ENCODE measurements around the gene GABRR2.

Gene GABRR2

GRCh38 chr6:89290401-89291155, 24.5 kb downstream of the GABRR2 start:
- no peak for DNase-seq

- no peak for DNase-seq
Measured at GRCh38 chr6:89289710-89290109, 25.4 kb downstream of the GABRR2 start.

DNA sequence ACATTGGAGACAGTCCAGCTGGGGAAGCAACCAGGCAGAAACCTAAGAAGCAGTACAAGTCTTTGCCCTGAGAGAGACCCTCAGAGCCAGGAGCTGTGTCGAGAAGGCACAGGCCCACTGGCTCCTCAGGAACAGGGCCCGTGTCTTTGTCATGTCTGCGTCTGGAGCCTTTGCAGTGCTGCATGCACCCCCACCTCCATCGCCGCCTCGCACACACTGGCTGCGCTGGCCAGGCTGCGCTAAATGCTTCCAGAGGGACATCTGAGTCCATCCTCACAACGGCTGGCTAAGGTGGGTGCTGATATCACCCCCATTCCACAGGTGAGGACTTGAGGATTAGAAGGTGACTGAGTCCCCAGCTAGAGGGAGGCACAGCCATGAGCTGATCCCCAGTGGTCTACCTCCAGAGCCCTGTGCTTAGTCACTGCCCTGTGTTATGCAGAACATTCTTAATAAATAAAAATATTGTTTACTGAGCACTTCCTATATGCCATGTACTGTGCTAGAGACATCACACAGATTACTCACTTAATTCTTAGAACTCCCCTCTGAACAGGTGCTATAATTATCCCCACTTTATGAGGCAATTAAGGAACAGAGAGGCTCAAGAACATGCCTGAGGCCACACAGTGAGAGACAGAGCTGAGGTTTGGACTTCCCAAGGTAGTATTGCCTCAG, 27.6 kb downstream of the GABRR2 start:
- DNase-seq: no peak

- no peak for DNase-seq
Measured at GRCh38 chr6:89286516-89286915, 28.6 kb downstream of the GABRR2 start.

DNA sequence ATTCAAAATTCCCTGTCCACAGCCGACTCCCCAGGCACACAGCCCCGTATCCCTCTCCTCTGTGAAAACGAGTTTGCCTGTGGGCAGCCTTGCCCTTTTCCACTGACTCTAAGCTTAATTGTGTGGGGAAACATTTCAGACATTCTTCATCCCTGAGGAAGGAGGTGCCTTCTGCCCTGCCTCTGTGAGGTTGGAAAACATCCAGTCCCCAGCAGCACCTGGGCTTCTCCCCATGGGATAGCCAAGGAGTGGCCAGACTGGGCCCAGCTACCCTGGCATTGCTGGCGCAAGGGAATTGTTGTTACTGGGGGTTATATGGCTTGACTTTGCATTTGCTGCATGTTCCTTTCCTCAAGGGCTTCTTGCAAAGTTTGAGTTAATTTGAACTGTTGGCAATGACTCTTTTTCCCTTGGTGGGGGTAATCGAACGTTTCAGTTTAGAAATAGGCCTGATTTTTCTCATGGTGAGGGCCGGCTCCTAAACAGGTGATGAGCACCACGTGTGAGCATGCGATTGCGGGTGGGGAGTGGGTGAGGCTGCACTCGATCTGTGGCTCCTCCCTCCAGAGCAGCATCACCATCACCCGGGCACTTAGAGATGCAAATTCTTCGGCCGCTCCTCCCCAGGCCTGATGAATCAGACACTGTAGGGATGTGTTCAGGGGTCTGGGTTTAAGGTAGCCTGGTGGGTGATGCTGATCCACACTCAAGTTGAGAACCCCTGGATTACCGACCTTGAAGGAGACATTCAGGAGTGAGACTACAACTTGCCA, 29.9 kb downstream of the GABRR2 start:
- DNase-seq: no peak

GRCh38 chr6:89284081-89284480, 31.0 kb downstream of the GABRR2 start:
- no peak for DNase-seq

GRCh38 chr6:89282749-89283148, 32.4 kb downstream of the GABRR2 start:
- DNase-seq: no peak

DNA sequence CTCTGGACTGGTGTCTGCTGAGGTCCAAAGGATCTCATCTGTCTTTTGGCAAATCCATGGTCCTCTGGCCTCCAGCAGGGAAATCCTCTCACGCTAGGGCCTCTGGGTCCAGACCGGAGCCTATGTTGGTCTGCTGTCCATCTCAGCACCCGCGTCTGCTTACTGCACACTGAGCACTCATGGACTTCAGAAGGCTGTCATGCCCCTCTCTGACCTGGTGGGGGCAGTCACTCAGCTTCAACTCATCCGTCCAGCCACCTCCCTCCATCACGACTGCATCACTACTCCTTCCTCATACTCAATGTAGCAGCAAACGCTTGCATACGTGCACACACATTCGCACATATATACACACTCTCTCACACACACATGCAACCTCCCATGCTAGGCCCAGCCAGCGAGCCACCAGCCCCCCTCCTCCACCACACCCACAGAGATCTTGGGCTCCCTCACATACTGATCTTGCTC, 33.3 kb downstream of the GABRR2 start:
- DNase-seq: peak; percentile 82 to 87

GRCh38 chr6:89278956-89279355, 36.1 kb downstream of the GABRR2 start:
- DNase-seq: no peak

DNA sequence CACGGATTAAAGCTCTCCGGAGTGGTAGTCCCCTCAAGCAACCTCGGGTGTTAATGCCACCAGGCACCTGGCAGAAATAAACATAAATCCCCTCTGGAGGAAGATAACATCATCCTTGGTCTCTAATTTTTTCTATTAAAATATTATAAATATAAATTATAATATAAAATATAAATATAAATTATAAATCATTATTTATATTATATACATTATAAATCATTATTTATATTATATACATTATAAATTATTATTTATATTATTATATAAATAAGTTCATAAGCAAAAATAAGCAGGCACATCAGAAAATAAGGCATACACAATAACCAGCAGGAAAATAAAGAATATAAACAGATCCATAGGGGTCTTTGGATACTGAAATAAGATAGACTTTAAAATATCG, 39.2 kb downstream of the GABRR2 start:
- no peak for DNase-seq

DNA sequence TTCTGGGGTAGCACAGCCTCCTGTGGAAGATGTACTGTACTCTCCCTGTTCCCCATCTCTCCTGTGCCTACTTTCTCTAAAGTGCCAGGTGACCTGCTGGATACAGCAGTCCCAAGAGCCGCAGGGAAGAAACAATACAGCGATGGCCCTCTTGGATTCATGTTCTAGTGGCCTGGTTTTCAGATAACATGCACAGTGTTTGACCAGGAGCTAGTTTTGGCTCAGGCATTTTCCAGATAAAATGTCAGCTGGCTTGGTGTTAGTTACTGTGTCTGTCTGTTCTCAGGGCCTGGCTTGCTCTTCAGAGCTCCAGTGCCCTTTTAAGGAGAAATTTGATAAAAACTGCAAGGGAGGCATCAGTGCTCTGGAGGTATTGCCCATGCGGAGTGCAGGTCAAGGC, 41.3 kb downstream of the GABRR2 start:
- no peak for DNase-seq

- no peak for DNase-seq
Measured at GRCh38 chr6:89272596-89272995, 42.5 kb downstream of the GABRR2 start.

- DNase-seq: peak; percentile 83 to 84
Measured at GRCh38 chr6:89270951-89271721, 44.0 kb downstream of the GABRR2 start.

DNA sequence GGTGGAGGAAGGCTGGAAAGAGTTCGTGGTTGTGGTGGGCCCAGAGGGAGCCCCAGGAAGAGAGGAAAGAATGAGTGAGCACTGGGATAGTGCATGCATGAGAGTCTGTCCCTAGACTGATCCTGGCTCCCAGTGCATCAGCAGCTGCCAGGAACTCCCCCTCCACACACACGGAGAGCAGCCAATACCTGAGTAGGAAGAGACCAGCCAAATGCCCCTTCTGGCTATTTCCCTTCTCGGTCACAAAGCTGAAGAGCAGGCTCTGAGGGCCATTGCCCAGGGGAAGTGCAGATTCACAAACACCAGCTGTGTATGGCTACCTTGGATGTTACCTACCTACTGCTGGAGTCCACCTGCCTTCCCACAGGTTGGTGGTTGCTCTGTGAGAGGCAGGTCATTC, 45.1 kb downstream of the GABRR2 start:
- DNase-seq: no peak

DNA sequence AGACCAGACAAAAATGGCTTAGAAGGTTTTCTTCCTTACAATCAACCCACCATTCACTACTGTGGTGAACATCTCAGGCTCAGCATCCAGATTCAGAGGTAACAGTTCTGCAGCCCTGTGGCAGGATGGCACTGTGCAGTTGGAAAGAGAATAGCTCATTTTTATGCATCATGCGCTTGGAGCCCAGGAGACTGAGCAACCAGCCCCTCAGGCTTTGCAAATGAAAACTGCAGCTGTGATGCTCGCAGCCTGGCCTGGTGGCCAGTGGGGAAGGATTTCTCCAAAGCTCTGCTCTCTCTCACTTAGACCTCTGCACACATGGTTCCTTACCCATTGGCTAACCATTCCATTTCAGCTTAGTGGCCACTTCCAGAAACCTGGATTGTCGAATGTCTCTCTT, 45.8 kb downstream of the GABRR2 start:
- no peak for DNase-seq

GRCh38 chr6:89268776-89269175, 46.3 kb downstream of the GABRR2 start:
- no peak for DNase-seq

- DNase-seq: no peak
Measured at GRCh38 chr6:89267918-89268317, 47.2 kb downstream of the GABRR2 start.

DNA sequence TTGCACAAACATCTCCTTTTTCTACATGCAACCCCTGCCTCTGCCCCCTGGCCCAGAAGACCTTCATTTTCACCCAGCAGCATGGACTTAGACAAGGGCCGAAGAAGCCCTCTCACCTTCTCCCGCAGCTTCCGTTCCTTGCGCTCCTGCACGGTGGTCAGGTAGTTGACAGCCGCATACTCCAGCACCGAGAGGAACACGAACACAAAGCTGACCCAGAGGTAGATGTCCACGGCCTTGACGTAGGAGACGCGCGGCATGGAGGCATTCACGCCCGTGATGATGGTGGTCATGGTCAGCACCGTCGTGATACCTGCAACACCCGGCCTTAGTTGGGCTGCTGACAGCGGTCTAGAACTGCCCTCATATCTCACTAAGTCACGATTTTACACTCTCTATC, 50.8 kb downstream of the GABRR2 start:
- DNase-seq: no peak

GRCh38 chr6:89260832-89261231, 54.3 kb downstream of the GABRR2 start:
- DNase-seq: peak; percentile 57 to 74

- DNase-seq: peak; percentile 86 to 92
Measured at GRCh38 chr6:89260310-89260709, 54.8 kb downstream of the GABRR2 start.

DNA sequence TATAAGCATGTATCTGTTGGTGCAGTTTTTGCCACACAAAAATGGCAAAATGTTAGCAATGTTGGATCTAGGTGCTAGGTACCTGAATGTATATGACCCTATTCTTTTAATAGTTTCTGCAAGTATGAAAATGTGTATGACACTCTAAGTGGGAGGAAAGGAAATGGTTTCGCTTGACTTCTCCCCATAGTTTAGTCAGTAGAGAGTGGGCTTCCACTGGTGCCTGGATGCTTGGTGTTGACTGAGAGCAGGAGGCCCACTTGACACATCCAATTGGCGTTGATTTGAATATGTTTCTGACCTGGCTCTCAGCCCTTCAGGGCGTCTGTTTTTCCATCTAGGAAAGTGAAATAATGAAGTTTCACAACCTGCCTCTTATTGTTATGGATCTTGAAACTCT, 56.2 kb downstream of the GABRR2 start:
- no peak for DNase-seq

- DNase-seq: no peak
Measured at GRCh38 chr6:89257781-89258180, 57.3 kb downstream of the GABRR2 start.

GRCh38 chr6:89257346-89257745, 57.8 kb downstream of the GABRR2 start:
- no peak for DNase-seq
